Left ventricle myocardium inferior (tissue), 1 donor: ENCODE measurements around the gene VWA8. TPM values are rescaled to one million over a fixed set of nuclear protein-coding genes. Genes with fewer than 3 reads are reported as not detected.

Source experiments
- DNase-seq: peaks from one replicate; pipeline ENCODE4 v3.0.0-alpha.2; 2020
- H3K27ac ChIP-seq: fragments of 200-600 bp; replicated peaks from 2 replicates; pipeline ENCODE4 v1.8.0; 2021
- H3K27me3 ChIP-seq: fragments of 200-600 bp; 2 replicates; pipeline ENCODE4 v1.8.0; 2021; ENCODE audit warnings: low read depth
- H3K36me3 ChIP-seq: fragments of 200-600 bp; 2 replicates; pipeline ENCODE4 v1.8.0; 2021
- H3K4me1 ChIP-seq: fragments of 200-600 bp; 2 replicates; pipeline ENCODE4 v1.8.0; 2021
- H3K4me3 ChIP-seq: fragments of 200-600 bp; 2 replicates; pipeline ENCODE4 v1.8.0; 2021; ENCODE audit warnings: mild to moderate bottlenecking, moderate library complexity
- H3K9me3 ChIP-seq: fragments of 200-600 bp; replicated peaks from 2 replicates; pipeline ENCODE4 v1.8.0; 2021
- intact Hi-C: fragments of 100-400 bp; cut with micrococcal nuclease; formaldehyde crosslinking; loops from one replicate; pipeline ENCODE4 v1.11.0; 2022
- total RNA-seq: library from RNA; stranded (reverse); fragmentation: NEBNext Ultra II Directional; extraction: Animal tissue kit (Norgen Biotek cat#: 25700); gene quantifications from one replicate; pipeline ENCODE4 v1.2.1, GENCODE V29; 2021
- TF ChIP-seq, protein P1 (sequence below): fragments of 200-600 bp; IDR thresholded peaks from 2 replicates; pipeline ENCODE4 v1.8.0; 2021; ENCODE audit warnings: antibody characterized with exemption, mild to moderate bottlenecking, borderline replicate concordance
- donor health status: DM: no; HTN: yes; CAD: no; lungs with severe emphysema.

The VWA8 gene
- total RNA-seq, 1 donor from 2014 or later: 51.0 TPM

DNA sequence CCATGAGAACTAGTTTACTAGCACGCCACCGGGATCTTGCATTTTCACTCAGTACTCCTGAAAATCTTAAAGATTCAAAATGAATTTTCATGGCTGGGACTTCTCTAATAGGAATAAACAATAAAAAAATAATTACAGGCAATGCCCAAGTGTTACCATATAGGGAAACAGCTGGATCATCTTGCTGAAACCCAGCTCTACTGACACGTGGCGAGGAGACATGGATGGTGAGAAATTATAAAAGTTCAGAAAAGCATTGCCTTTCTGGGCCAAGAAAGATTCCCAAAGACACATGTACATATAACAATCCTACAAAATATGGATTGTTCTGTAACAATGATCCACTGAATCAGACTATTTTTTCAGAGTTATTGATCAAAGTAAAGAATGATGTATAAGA is 294.3 kb downstream of the VWA8 start:
- peaks cover 7% of the 10 kb centered on the region for H3K36me3 ChIP-seq
- H3K4me3 ChIP-seq: no peak overlapping the region
- intact Hi-C loops: loop anchor here (5.0 kb wide), 1 partner anchor 441 kb away; no protein-coding TSS in a partner anchor
- H3K27me3 ChIP-seq: no peaks in the 10 kb centered on the region
- H3K4me1 ChIP-seq: peaks cover 15% of the 10 kb centered on the region
- no peak overlapping the region for H3K27ac ChIP-seq
- TF ChIP-seq, protein P1, sequence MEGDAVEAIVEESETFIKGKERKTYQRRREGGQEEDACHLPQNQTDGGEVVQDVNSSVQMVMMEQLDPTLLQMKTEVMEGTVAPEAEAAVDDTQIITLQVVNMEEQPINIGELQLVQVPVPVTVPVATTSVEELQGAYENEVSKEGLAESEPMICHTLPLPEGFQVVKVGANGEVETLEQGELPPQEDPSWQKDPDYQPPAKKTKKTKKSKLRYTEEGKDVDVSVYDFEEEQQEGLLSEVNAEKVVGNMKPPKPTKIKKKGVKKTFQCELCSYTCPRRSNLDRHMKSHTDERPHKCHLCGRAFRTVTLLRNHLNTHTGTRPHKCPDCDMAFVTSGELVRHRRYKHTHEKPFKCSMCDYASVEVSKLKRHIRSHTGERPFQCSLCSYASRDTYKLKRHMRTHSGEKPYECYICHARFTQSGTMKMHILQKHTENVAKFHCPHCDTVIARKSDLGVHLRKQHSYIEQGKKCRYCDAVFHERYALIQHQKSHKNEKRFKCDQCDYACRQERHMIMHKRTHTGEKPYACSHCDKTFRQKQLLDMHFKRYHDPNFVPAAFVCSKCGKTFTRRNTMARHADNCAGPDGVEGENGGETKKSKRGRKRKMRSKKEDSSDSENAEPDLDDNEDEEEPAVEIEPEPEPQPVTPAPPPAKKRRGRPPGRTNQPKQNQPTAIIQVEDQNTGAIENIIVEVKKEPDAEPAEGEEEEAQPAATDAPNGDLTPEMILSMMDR: no peak
- no peaks in the 10 kb centered on the region for H3K9me3 ChIP-seq
- DNase-seq: no peak

DNA sequence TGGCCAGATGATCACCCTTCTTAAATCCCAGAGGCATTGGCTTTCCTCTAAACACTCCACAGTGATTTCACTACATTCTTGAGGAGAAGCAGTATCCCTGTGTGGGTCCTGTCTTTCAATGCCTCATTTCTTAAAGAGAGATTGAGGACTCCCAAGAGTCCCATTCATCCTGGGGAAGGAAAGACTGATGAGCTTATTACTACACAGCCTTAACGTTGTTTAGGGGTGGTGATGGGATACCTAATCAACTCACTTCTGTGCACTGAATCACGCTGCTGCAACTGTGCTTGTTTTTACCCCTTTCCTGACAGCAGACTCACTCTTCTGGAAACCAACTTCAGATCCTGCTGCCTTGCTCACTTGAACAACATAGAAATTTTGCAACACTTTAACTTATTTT is 300.5 kb downstream of the VWA8 start:
- no peak overlapping the region for H3K27ac ChIP-seq
- intact Hi-C loops: no loop called here

GRCh38 chr13:41658057-41658661 is 302.8 kb downstream of the VWA8 start:
- no peak for DNase-seq
- H3K9me3 ChIP-seq: no peaks in the 10 kb centered on the region
- no peaks in the 10 kb centered on the region for H3K27me3 ChIP-seq
- TF ChIP-seq, protein P1: no peak
- no peak overlapping the region for H3K4me3 ChIP-seq
- H3K4me1 ChIP-seq: no peaks in the 10 kb centered on the region
- H3K36me3 ChIP-seq: peaks cover 18% of the 10 kb centered on the region
- no peak overlapping the region for H3K27ac ChIP-seq
- intact Hi-C loops: loop anchor here (10.0 kb wide), 2 partner anchors 193 to 243 kb away; no protein-coding TSS in a partner anchor

More for the DNA sequence above, 300.5 kb downstream of the VWA8 start:
- TF ChIP-seq, protein P1: no peak
- H3K36me3 ChIP-seq: peaks cover 18% of the 10 kb centered on the region
- no peaks in the 10 kb centered on the region for H3K4me1 ChIP-seq
- no peak overlapping the region for H3K4me3 ChIP-seq
- H3K27me3 ChIP-seq: no peaks in the 10 kb centered on the region
- DNase-seq: no peak
- no peaks in the 10 kb centered on the region for H3K9me3 ChIP-seq

DNA sequence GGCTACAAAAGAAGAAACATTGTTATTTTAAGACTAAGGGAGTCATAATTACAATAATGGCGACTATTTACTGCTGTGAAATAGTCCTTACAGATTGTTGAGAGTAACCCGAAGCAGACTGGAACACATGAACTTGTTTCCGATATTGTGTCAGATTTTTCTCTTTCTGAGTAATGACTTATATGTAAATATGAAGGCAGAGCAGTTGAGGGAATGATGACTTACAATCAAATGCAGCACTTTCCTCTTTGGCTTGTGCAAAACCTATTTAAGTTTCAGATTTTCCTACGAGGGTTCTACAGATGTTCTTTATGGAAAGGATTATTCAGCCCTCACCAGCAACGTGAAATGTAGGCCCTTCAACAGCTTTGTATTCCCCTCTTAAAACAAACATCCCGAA is 304.9 kb downstream of the VWA8 start:
- H3K9me3 ChIP-seq: no peaks in the 10 kb centered on the region
- TF ChIP-seq, protein P1: no peak
- peaks cover 9% of the 10 kb centered on the region for H3K36me3 ChIP-seq
- H3K27me3 ChIP-seq: no peaks in the 10 kb centered on the region
- peaks cover 16% of the 10 kb centered on the region for H3K4me1 ChIP-seq
- H3K27ac ChIP-seq: no peak overlapping the region
- no peak overlapping the region for H3K4me3 ChIP-seq
- intact Hi-C loops: loop anchor here (10.0 kb wide), 2 partner anchors 191 to 241 kb away; no protein-coding TSS in a partner anchor
- DNase-seq: no peak

DNA sequence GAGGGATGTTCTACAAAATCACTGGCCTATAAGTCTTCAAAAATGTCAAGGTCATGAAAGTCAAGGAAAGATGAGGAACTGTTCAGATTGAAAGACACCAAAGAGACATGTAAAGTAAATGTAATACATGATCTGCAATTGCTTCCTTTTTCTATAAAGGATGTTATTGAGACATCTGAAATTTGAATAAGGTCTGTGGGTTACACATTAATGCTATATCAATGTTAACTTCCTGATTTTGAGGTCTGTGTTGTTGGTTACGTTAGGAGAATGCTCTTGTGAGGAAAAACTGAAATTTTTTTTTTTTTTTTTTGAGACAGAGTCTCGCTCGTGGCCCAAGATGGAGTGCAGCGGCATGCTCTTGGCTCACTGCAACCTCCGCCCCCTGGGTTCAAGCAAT is 306.1 kb downstream of the VWA8 start:
- Histone ChIP-seq H3K27ac (no peak overlapping the region), H3K27me3 (no peaks in the 10 kb centered on the region), H3K36me3 (no peaks in the 10 kb centered on the region), H3K4me1 (peaks cover 21% of the 10 kb centered on the region), H3K4me3 (no peak overlapping the region), H3K9me3 (no peaks in the 10 kb centered on the region)
- DNase-seq: no peak
- intact Hi-C loops: loop anchor here (5.0 to 10.0 kb wide), 3 partner anchors 190 to 302 kb away; no protein-coding TSS in a partner anchor
- TF ChIP-seq, protein P1: no peak
